NCI-H1417 treated with DMSO at 0.1 percent for 48 hours (cell line): ENCODE measurements around the gene NINL.

Experiments
- DNase-seq: peaks from one replicate; lab custom pipeline; 2025; lab: John Stamatoyannopoulos, UW

The NINL gene

DNA sequence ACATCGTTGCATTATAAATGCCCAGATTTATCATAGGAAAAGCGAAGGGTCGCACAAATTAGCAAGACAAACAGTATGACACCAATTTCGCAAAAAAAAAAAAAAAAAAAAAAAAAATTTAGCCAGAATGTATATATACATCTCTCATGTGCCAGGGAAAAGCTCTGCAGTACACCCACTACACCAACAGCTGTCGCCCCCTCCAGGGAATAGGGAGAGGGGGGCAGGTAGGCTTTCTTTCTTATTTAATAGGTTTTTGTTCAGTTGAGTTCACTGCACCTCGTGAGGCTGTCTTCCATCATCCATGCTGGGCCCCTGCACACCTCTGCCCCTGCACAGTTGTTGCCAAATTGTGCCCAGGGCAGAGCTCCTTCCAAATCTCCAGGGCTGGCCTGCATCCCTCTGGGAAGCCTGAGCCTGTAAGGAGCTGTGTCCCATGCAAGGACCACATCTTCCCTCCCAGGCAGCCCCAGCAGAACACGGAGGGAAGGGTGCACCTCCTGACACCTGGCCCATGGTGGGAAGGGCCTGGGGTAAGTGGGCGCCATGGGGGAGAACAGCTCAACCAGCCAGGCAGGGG, 85.4 kb downstream of the NINL start:
- no peak for DNase-seq

GRCh38 chr20:25499031-25499430, 86.3 kb downstream of the NINL start:
- DNase-seq = no peak

DNA sequence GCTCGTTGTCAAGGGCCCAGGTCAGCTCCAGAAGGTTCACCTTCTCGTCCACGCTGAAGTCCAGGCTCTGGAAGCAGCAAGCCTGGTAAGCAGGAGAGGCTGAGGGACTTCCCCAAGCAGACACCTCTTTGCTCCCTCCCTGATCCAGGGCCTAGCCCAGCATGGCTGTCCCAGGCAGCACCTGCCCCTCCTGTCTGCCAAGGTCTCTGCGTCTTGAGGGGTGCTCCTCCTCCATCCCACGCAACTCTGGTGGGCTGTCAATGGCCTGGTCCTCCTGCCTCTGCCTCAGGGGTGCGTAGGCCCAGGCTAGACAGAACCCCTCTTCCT, 87.1 kb downstream of the NINL start:
- DNase-seq = no peak

DNA sequence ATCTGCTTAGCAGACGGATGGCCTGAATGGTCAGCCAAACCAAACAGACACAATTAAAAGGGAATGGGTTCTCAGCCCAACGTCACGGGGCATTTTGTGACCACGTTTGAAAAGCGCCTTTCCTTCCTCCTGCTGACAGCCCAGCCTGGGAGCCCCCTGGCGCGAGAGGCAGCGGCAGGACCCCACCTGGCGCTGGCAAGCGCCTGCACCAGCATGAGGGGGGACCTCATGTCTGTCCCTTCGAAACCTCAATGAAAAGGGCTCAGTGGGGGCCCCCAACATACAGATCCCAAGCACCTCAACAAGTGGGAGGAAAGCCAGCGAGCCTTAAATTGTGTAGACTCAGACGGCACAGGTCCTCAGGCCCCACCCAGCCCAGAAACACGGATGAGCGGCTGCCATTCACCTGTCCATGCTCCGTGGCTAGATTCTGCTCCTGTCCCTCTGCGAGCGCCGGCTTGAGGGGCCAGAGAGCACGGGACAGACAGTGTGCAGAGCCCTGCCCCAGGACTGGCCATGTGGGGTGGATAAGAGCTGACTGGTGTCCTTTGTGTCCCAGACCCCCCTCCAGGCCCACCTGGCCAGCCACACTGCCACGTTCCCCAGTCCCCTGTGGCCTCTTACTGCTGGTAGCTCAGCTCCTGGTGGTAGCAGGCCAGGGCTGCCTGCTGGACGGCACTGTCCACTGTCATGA, 87.6 kb downstream of the NINL start:
- DNase-seq = no peak

GRCh38 chr20:25496968-25497401, 88.3 kb downstream of the NINL start:
- DNase-seq = no peak

GRCh38 chr20:25496165-25496967, 89.0 kb downstream of the NINL start:
- DNase-seq = no peak

- DNase-seq = no peak
Measured at GRCh38 chr20:25495189-25495824, 90.0 kb downstream of the NINL start.

- DNase-seq = no peak
Measured at GRCh38 chr20:25494506-25495188, 90.7 kb downstream of the NINL start.

DNA sequence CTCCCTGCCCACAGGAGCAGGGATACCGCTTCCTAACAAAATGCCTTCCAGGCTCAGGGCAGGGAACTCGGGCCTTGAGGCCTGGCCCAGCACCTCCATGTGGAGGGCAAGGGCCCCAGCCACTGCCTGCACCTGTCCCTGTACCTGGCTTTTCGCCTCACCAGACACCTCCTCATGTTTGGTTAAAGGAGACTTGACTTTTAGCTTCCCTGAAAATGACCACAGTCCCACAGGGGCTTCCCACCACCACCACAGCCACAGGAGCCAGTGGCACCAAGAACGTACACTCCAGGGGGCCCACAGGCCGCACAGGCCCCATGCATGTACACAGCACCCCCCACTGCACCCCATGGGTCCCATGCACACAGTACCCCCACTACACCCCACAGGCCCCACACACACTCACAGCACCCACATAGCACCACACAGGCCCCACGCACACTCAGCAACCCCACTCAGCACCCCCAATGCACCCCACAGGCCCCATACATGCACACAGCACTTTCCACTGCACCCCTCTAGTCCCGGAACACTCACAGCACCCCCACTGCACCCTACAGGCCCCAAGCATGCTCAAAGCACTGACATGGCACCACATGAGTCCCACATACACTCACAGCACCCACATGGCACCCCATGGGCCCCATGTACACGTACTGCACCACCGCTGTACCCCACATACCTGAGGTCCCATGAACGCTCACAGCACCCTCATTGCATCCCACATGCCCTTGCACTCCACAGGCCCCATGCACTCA, 91.4 kb downstream of the NINL start:
- no peak for DNase-seq

DNA sequence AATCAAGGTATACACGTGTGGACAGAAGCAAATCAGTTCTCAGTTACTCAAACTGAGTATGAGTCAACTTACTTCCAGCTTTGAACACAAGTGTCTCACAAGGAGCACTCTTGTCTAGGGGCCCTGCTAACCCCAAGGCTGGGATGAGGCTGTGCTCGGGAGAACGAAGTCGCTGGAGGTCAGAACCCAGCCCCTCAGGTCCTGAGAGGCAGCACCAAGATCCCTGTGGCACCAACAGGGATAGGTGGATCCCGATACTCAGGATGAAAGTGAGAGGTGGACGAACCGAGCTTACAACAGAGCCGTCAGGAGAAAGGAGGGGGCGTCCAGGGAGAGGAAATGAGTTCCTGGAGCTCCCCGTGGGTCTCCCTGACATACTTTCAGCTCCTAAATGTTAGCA, 92.2 kb downstream of the NINL start:
- no peak for DNase-seq

DNA sequence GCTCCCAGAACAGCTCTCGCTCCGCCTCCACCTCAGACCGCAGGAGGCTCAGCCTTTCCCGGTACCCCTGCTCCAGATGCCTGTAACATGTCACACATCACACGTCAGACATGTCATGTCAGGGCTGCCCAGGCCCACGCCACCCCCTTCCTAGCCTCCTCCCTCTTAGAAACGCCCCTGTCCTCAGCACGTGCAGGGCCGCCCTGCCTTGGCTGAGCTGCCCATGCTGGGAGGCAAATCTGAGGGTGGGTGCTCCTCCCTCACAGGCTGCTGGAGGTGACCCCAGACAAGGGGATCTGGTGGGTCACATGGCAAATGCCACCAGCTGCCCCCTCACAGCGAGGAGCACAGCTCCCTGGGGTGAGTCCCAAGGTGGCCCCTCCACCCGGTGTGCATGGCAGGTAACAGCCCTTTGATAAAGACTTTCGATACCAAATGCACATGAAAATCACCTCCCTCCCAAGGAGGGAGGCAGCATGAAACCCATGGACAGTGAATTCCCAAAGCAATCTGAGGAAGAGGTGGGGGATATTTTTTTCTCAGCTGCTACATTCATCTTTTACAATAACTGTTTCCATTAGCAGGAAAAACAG, 93.8 kb downstream of the NINL start:
- DNase-seq = no peak

DNA sequence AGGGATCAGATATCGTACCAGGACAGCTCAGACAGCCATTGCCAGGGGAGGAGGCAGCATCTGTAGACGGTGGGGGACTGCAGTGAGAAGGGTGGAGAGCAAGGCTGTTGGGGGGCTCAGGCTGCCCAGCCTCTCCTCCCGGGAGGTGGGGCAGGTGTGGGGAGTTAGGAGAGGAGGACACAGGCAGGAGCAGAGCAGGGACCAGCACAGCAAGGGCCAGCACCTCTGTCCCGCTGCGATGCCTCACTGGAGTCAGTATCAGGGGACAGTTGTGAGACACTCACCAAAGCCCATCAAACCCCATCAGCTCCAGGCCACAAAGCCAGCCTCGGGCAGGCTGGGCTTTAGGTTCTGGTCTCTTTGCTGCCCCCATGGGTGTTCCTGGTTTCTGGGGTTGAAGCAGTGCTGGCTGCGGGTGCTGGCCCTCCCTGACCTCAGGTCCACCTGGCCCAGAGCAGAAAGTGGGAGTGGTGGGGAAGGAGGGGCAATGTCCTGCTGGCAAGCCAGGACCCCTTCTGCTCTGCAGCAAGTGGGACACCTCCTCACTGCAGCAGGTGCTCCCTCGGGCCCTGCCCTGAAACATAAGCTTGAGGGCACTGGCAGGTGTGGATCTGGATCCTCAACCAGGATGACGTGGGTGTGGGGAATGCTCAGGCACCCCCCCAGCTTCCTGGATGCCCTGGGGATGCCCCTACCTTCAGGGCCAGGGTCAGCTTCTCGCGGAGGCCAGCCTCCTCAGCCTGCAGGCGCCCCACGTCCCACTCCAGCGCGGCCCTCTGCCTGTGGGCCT, 94.5 kb downstream of the NINL start:
- DNase-seq = no peak

GRCh38 chr20:25489221-25489871, 96.0 kb downstream of the NINL start:
- DNase-seq = no peak

- no peak for DNase-seq
Measured at GRCh38 chr20:25487975-25488374, 97.4 kb downstream of the NINL start.

DNA sequence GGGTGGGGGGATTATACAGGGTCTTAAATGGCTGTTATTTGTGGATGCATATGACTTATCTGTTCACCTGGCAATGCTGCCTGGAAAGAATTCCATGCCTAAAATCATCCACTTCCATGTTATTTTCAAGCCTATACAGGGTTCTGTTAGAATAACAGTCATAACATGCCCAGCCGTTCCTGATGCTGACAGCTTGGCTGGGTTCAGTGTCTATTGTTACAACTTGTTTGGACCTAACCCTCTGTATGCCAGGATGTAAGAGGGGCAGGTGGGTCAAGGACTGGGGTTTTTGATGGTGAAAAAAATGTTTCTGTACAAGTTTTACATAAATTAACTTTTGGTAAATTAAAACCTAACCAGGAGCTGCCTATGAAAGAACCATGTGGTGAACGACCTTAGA, 98.0 kb downstream of the NINL start:
- DNase-seq = no peak

GRCh38 chr20:25486377-25486776, 99.0 kb downstream of the NINL start:
- no peak for DNase-seq

DNA sequence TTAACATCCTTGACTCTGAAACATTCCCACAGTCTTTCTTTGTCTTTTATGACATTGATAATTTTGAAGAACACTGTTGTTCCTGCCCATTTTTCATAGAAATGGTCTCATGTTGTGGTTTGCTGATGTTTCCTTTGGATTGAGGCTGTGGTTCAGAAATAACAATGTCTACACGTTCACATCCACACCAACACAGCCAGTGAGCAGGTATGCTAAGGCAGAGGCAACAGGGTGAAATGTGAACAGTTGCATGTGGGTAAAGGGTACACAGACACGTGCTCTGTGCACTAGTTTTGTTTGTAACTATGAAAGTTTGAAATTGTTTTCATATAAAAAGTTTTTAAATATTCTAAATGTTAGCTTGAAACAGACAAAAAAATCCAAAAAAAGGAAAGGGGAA, 99.5 kb downstream of the NINL start:
- no peak for DNase-seq

- DNase-seq = no peak
Measured at GRCh38 chr20:25484911-25485511, 100.3 kb downstream of the NINL start.

DNA sequence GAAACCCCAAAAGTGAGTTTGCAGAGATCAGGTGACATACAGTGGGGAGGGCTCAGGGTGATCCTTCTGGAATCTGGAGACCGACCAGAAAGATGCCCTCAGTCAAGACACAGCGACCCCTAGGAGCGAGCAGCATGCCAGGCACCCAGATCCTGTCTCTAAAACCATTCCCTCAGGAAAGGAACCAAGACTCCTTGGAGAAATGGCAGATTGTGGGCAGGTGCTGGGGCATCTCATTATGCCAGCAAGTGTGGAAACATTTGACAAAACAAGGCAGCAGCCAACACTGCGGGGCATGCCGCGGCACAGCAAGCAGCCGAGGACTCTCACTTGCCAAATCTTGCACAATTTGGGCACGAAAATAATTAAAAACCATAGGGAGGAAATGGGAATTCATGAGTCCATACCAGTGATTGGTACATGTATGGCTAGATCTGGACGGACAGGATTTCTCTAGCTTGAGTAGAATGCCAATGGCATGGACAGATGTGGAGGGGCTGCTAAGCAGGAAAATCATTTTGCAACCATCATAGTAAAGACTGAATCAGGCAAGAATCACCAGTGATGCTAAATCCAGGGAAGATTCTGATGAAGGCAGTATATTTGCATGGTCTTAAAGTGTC, 101.0 kb downstream of the NINL start:
- no peak for DNase-seq
